SK-N-MC (cell line): ENCODE measurements around the gene RIC8B.

Experiments used
- EZH2 ChIP-seq: fragments of 200-600 bp; sonication (generic); IDR thresholded peaks from one replicate; pipeline ENCODE4 v1.6.1; 2017; ENCODE audit warnings: antibody characterized with exemption
- POLR2AphosphoS5 ChIP-seq: IDR thresholded peaks from 2 replicates; pipeline ENCODE4 v1.6.1; 2012; ENCODE audit warnings: mild to moderate bottlenecking, low read depth, low read length, borderline replicate concordance

GRCh38 chr12:106743270-106743988, 31.1 kb upstream of the RIC8B start:
- no peak for TF ChIP-seq POLR2AphosphoS5
- no peak for TF ChIP-seq EZH2
